Panc1 (cell line): ENCODE results near the gene PPP1R9A.

Source experiments
- CTCF ChIP-seq: fragments of 450-650 bp; IDR thresholded peaks from 2 replicates; pipeline ENCODE4 v1.5.1; 2017; ENCODE audit warnings: mild to moderate bottlenecking
- POLR2AphosphoS5 ChIP-seq: IDR thresholded peaks from 2 replicates; pipeline ENCODE4 v1.6.1; 2012; ENCODE audit warnings: mild to moderate bottlenecking, low read depth, low read length, moderate library complexity
- REST ChIP-seq, 2 experiments: IDR thresholded peaks; 2 replicates each; pipeline ENCODE4 v1.6.1; 2011 to 2012; ENCODE audit warnings: low read depth in 2 of 2, control low read depth in 1 of 2, low read length in 1 of 2, mild to moderate bottlenecking in 1 of 2, moderate library complexity in 1 of 2; ENCODE audit not compliant: insufficient read depth in 1 of 2
- SIN3A ChIP-seq: IDR thresholded peaks from 2 replicates; pipeline ENCODE4 v1.6.1; 2012; ENCODE audit warnings: low read depth, mild to moderate bottlenecking, low read length, moderate library complexity, borderline replicate concordance; ENCODE audit not compliant: insufficient read depth
- TCF7L2 ChIP-seq: IDR thresholded peaks from 2 replicates; pipeline ENCODE4 v1.6.1; 2011; ENCODE audit warnings: mild to moderate bottlenecking, low read depth, low read length, inconsistent platforms

- TF ChIP-seq CTCF (no peak), REST (IDR thresholded peaks at IDR 0.05; ENCODE audit: insufficient read depth in 1 of 2, low read depth in 2 of 2, low read length in 1 of 2) (no peak), POLR2AphosphoS5 (no peak), TCF7L2 (no peak), SIN3A (no peak)
Observed at GRCh38 chr7:94913391-94913790, 6.0 kb downstream of the PPP1R9A start.
